SU-DHL-6 (cell line): ENCODE measurements around the gene PBRM1.

Source experiments
- H2AFZ ChIP-seq: fragments of 200-600 bp; sonication (generic); 2 replicates; pipeline ENCODE4 v1.6.1; 2014; ENCODE audit warnings: low read depth, mild to moderate bottlenecking, moderate library complexity, mixed read lengths, antibody characterized with exemption, low read length; ENCODE audit not compliant: severe bottlenecking
- H3F3A ChIP-seq: fragments of 200-600 bp; shearing (Covaris generic); 2 replicates; pipeline ENCODE4 v1.6.0; 2016; ENCODE audit warnings: antibody characterized with exemption, mild to moderate bottlenecking; ENCODE audit not compliant: insufficient read depth
- H3K27ac ChIP-seq: fragments of 200-600 bp; sonication (generic); 2 replicates; pipeline ENCODE4 v1.5.1; 2016; ENCODE audit warnings: low read depth, mild to moderate bottlenecking, low read length, moderate library complexity, mixed read lengths
- H3K27me3 ChIP-seq: fragments of 200-600 bp; sonication (generic), shearing (Covaris generic); 2 replicates; pipeline ENCODE4 v1.6.0; 2014; ENCODE audit warnings: mild to moderate bottlenecking, low read length
- H3K36me3 ChIP-seq: fragments of 200-600 bp; sonication (generic); 2 replicates; pipeline ENCODE4 v1.6.1; 2014; ENCODE audit warnings: mild to moderate bottlenecking, low read length, mixed read lengths
- H3K4me2 ChIP-seq: fragments of 300-600, 200-600 bp; shearing (Covaris generic), sonication (generic); 2 replicates; pipeline ENCODE4 v1.6.0; 2014; ENCODE audit warnings: low read length, low read depth, mild to moderate bottlenecking; ENCODE audit not compliant: poor library complexity, severe bottlenecking
- H3K4me3 ChIP-seq: fragments of 200-600 bp; sonication (generic); 2 replicates; pipeline ENCODE4 v1.5.1; 2014; ENCODE audit warnings: antibody characterized with exemption, low read length, mild to moderate bottlenecking, mixed read lengths; ENCODE audit not compliant: insufficient read depth, poor library complexity, severe bottlenecking
- H3K79me2 ChIP-seq: fragments of 200-600 bp; sonication (generic); 2 replicates; pipeline ENCODE4 v1.6.1; 2014; ENCODE audit warnings: mild to moderate bottlenecking, low read length, moderate library complexity; ENCODE audit not compliant: insufficient read depth
- H3K9ac ChIP-seq: fragments of 200-600 bp; sonication (generic); 2 replicates; pipeline ENCODE4 v1.7.0; 2014; ENCODE audit warnings: mild to moderate bottlenecking, low read length
- H3K9me2 ChIP-seq: fragments of 200-600 bp; sonication (generic); replicated peaks from 2 replicates; pipeline ENCODE4 v1.6.1; 2014; ENCODE audit warnings: low read length; ENCODE audit not compliant: insufficient read depth
- H3K9me3 ChIP-seq: fragments of 200-600 bp; sonication (generic); 2 replicates; pipeline ENCODE4 v1.6.1; 2014; ENCODE audit warnings: low read length, mixed read lengths; ENCODE audit not compliant: insufficient read depth
- H4K20me1 ChIP-seq: fragments of 200-600 bp; sonication (generic); 2 replicates; pipeline ENCODE4 v1.6.1; 2014; ENCODE audit warnings: low read depth, mild to moderate bottlenecking, antibody characterized with exemption, low read length, moderate library complexity, mixed read lengths
- CTCF ChIP-seq: fragments of 200-600 bp; sonication (generic); IDR thresholded peaks from one replicate; pipeline ENCODE4 v1.5.1; 2017; ENCODE audit warnings: antibody characterized with exemption, mild to moderate bottlenecking, low read length, moderate library complexity; ENCODE audit not compliant: insufficient read depth, poor library complexity, severe bottlenecking
- EZH2phosphoT487 ChIP-seq: fragments of 200-600 bp; sonication (generic), shearing (Covaris generic); conservative IDR thresholded peaks from 2 replicates; pipeline ENCODE4 v1.6.1; 2018; ENCODE audit warnings: mild to moderate bottlenecking, antibody characterized with exemption, low read length, moderate library complexity, mixed read lengths

The PBRM1 gene

GRCh38 chr3:52503788-52504424 is 181.8 kb downstream of the PBRM1 start:
- Histone ChIP-seq H3F3A (no peaks in the 10 kb centered on the region), H3K9me3 (no peaks in the 10 kb centered on the region), H3K36me3 (no peaks in the 10 kb centered on the region), H3K9ac (no peak overlapping the region), H3K4me2 (no peak overlapping the region), H3K4me3 (no peak overlapping the region), H3K27me3 (no peaks in the 10 kb centered on the region), H3K27ac (no peak overlapping the region), H3K9me2 (no peaks in the 10 kb centered on the region), H4K20me1 (no peaks in the 10 kb centered on the region; the same call in 1 of the 2 replicates), H3K79me2 (no peaks in the 10 kb centered on the region), H2AFZ (no peak overlapping the region)
- TF ChIP-seq CTCF (no peak), EZH2phosphoT487 (no peak)

GRCh38 chr3:52502808-52503350 is 182.8 kb downstream of the PBRM1 start:
- Histone ChIP-seq H3K79me2 (no peaks in the 10 kb centered on the region), H4K20me1 (no peaks in the 10 kb centered on the region; the same call in 1 of the 2 replicates), H3K9ac (no peak overlapping the region), H3K9me2 (no peaks in the 10 kb centered on the region), H3K4me3 (no peak overlapping the region), H3K4me2 (no peak overlapping the region), H3K36me3 (no peaks in the 10 kb centered on the region), H3F3A (no peaks in the 10 kb centered on the region), H3K27me3 (no peaks in the 10 kb centered on the region), H2AFZ (no peak overlapping the region), H3K27ac (no peak overlapping the region), H3K9me3 (no peaks in the 10 kb centered on the region)
- TF ChIP-seq EZH2phosphoT487: no peak
- TF ChIP-seq CTCF: no peak

- no peak overlapping the region for H3K9ac ChIP-seq
Measured at GRCh38 chr3:52502001-52502400, 183.7 kb downstream of the PBRM1 start.

More at GRCh38 chr3:52502001-52502400, 183.7 kb downstream of the PBRM1 start:
- H3K27me3 ChIP-seq: no peaks in the 10 kb centered on the region
- no peaks in the 10 kb centered on the region for H3K9me2 ChIP-seq
- no peak overlapping the region for H3K4me3 ChIP-seq
- no peaks in the 10 kb centered on the region for H3K9me3 ChIP-seq
- no peaks in the 10 kb centered on the region for H3K79me2 ChIP-seq
- no peaks in the 10 kb centered on the region for H3F3A ChIP-seq
- H4K20me1 ChIP-seq: no peaks in the 10 kb centered on the region; the same call in 1 of the 2 replicates
- no peak overlapping the region for H3K4me2 ChIP-seq
- H2AFZ ChIP-seq: no peak overlapping the region
- TF ChIP-seq CTCF (no peak), EZH2phosphoT487 (no peak)
- H3K27ac ChIP-seq: no peak overlapping the region
- no peaks in the 10 kb centered on the region for H3K36me3 ChIP-seq
